ENCODE results near the gene ASMTL. TPM values are rescaled to one million over a fixed set of nuclear protein-coding genes. Genes with fewer than 3 reads are reported as not detected.
"Not testable (repeated sequence)": the region's sequence is repeated elsewhere in the genome, so short reads cannot be mapped to it uniquely, and the experiment has no call there.

ASMTL gene
- total RNA-seq, 4 donors from 2014 or later, result 3.4 to 20.3 (median 18.4) TPM

GRCh38 chrX:1450361-1451161 lies 2.1 kb downstream of the ASMTL start:
- in situ Hi-C loops (cut with MboI; ENCODE audit: low pct_ligation_motif_present in 1 of 4, low pct_unique_long_range_greater_than_20kb in 1 of 4, low sequenced_read_pairs in 3 of 4), result loop anchor here in 3 of 4 donors (10.0 to 25.0 kb wide), 3 partner anchors 137 to 1162 kb away; partner anchors contain the start of gene AKAP17A (in 2 of the 3)
- no peak overlapping the region for H3K27ac ChIP-seq
- no peak for DNase-seq

DNA sequence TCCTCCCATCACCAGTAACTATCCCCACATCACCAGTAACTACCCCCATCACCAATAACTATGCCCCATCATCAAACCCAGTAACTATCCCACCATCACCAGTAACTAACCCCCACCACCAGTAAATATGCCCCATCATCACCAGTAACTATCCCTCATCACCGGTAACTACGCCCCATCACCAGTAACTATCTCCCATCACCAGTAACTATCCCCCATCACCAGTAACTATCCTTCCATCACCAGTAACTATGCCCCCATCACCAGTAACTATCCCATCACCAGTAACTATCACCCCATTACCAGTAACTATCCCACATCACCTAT lies 2.9 kb downstream of the ASMTL start:
- H3K9me3 ChIP-seq, result no peaks in the 10 kb centered on the region
- WGBS, 2 donors (ENCODE audit: low coverage in 1 of 2), result 94 to 100% methylated on average over 2 of the region's 2 CpGs
- H3K4me1 ChIP-seq, result peaks cover 9 to 25% (median 18%) of the 10 kb centered on the region in 4 donors
- intact Hi-C loops (cut with DNase I; ENCODE audit: low total_unique reads) (loop anchor here (5.0 to 10.0 kb wide), 3 partner anchors 128 to 1145 kb away; partner anchors contain the start of genes DHRSX and ZBED1), in situ Hi-C loops (cut with MboI; ENCODE audit: low pct_ligation_motif_present in 1 of 4, low pct_unique_long_range_greater_than_20kb in 1 of 4, low sequenced_read_pairs in 3 of 4) (loop anchor here in 3 of 4 donors (10.0 to 25.0 kb wide), 3 partner anchors 138 to 1163 kb away; partner anchors contain the start of gene AKAP17A (in 2 of the 3))
- no peak overlapping the region for H3K4me3 ChIP-seq
- no peak for DNase-seq
- H3K27ac ChIP-seq, result no peak overlapping the region
- H3K36me3 ChIP-seq, result no peaks in the 10 kb centered on the region
- no peak for TF ChIP-seq POLR2AphosphoS5 (IDR thresholded peaks at IDR 0.05)
- no peak for TF ChIP-seq CTCF (IDR thresholded peaks at IDR 0.05)
- TF ChIP-seq EP300 (IDR thresholded peaks at IDR 0.05; ENCODE audit: low read depth), result no peak
- TF ChIP-seq POLR2A (IDR thresholded peaks at IDR 0.05), result no peak
- H3K27me3 ChIP-seq, result no peaks in the 10 kb centered on the region

More at GRCh38 chrX:1450361-1451161, 2.1 kb downstream of the ASMTL start:
- TF ChIP-seq POLR2AphosphoS5 (IDR thresholded peaks at IDR 0.05) (no peak), CTCF (IDR thresholded peaks at IDR 0.05) (no peak), POLR2A (IDR thresholded peaks at IDR 0.05) (no peak), EP300 (IDR thresholded peaks at IDR 0.05; ENCODE audit: low read depth) (no peak)
- Histone ChIP-seq H3K4me1 (peaks cover 9 to 25% (median 18%) of the 10 kb centered on the region in 4 donors), H3K36me3 (no peaks in the 10 kb centered on the region), H3K4me3 (no peak overlapping the region), H3K27me3 (no peaks in the 10 kb centered on the region), H3K9me3 (no peaks in the 10 kb centered on the region)
- 69 to 89% methylated on average over 3 to 9 of the region's 9 CpGs for WGBS, 2 donors (ENCODE audit: low coverage in 1 of 2)
- intact Hi-C loops (cut with DNase I; ENCODE audit: low total_unique reads), result loop anchor here (5.0 to 10.0 kb wide), 2 partner anchors 127 to 1144 kb away; no protein-coding TSS in a partner anchor

DNA sequence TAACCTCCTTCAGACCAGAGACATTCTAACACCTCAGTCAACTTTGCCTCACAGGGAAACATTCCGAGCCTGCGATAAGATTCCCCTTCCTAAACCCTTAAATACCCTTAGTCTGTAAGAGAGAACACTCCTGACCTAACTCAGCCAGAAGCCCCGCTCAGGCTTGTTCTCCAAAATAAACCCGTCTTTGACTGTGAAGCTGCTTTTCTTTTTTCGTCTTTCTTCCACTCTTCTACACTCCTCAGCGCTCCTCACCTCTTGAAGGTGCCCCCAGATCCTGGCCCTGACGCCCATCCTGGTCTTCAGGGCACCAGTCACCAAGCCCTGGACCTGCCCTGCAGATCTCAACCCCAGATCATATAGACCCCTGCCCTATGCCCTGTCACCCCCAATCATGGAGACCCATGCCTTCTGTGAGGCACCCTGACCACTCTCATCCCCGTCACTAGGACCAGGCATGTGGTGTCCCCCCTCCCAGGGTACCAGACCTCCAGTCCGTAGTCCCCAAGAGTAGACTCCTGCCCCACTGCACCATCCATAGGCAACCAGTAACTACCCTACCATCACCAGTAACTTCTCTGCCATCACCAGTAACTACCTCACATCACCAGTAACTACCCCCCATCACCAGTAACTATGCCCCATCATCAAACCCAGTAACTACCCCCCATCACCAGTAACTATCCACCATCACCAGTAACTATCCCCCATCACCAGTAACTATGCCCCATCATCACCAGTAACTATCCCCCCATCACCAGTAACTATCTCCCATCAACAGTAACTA lies 3.5 kb downstream of the ASMTL start:
- H3K27me3 ChIP-seq, result no peaks in the 10 kb centered on the region
- 83 to 90% methylated on average over 6 to 9 of the region's 9 CpGs for WGBS, 2 donors (ENCODE audit: low coverage in 1 of 2)
- H3K9me3 ChIP-seq, result no peaks in the 10 kb centered on the region
- peaks cover 9 to 21% (median 17%) of the 10 kb centered on the region in 4 donors for H3K4me1 ChIP-seq
- TF ChIP-seq POLR2A (IDR thresholded peaks at IDR 0.05), result no peak
- TF ChIP-seq POLR2AphosphoS5 (IDR thresholded peaks at IDR 0.05), result no peak
- TF ChIP-seq CTCF (IDR thresholded peaks at IDR 0.05), result no peak
- no peak for TF ChIP-seq EP300 (IDR thresholded peaks at IDR 0.05; ENCODE audit: low read depth)
- intact Hi-C loops (cut with DNase I; ENCODE audit: low total_unique reads) (loop anchor here (10.0 kb wide), 1 partner anchor 1056 kb away; the partner anchor contains the start of genes DHRSX and ZBED1), in situ Hi-C loops (cut with MboI; ENCODE audit: low pct_ligation_motif_present in 1 of 4, low pct_unique_long_range_greater_than_20kb in 1 of 4, low sequenced_read_pairs in 3 of 4) (no loop called here)
- DNase-seq, result no peak
- H3K4me3 ChIP-seq, result no peak overlapping the region
- H3K27ac ChIP-seq, result no peak overlapping the region
- H3K36me3 ChIP-seq, result no peaks in the 10 kb centered on the region

- in situ Hi-C loops (cut with MboI; ENCODE audit: low pct_ligation_motif_present in 1 of 4, low pct_unique_long_range_greater_than_20kb in 1 of 4, low sequenced_read_pairs in 3 of 4); H3K4me3 ChIP-seq; DNase-seq; H3K27me3 ChIP-seq; H3K9me3 ChIP-seq; H3K36me3 ChIP-seq; H3K27ac ChIP-seq: not testable (repeated sequence)
- peaks cover 9 to 17% (median 15%) of the 10 kb centered on the region in 4 donors for H3K4me1 ChIP-seq
- 98 to 100% methylated on average over 2 to 5 of the region's 5 CpGs for WGBS, 2 donors (ENCODE audit: low coverage in 1 of 2)
- intact Hi-C loops (cut with DNase I; ENCODE audit: low total_unique reads), result loop anchor here (10.0 kb wide), 1 partner anchor 1056 kb away; the partner anchor contains the start of genes DHRSX and ZBED1
Measured at GRCh38 chrX:1448573-1449001, 4.1 kb downstream of the ASMTL start.

- H3K9me3 ChIP-seq, result not testable (repeated sequence)
Measured at GRCh38 chrX:1447969-1448572, 4.6 kb downstream of the ASMTL start.

GRCh38 chrX:1446984-1447968 lies 5.4 kb downstream of the ASMTL start:
- 87% methylated on average over 9 to 13 of the region's 13 CpGs for WGBS, 2 donors (ENCODE audit: low coverage in 1 of 2)
- intact Hi-C loops (cut with DNase I; ENCODE audit: low total_unique reads), result loop anchor here (10.0 kb wide), 1 partner anchor 1058 kb away; the partner anchor contains the start of genes DHRSX and ZBED1
- H3K4me3 ChIP-seq; in situ Hi-C loops (cut with MboI; ENCODE audit: low pct_ligation_motif_present in 1 of 4, low pct_unique_long_range_greater_than_20kb in 1 of 4, low sequenced_read_pairs in 3 of 4); DNase-seq; H3K9me3 ChIP-seq; H3K27me3 ChIP-seq; H3K27ac ChIP-seq; H3K36me3 ChIP-seq: not testable (repeated sequence)
- peaks cover 9 to 16% (median 13%) of the 10 kb centered on the region in 4 donors for H3K4me1 ChIP-seq

More at GRCh38 chrX:1447969-1448572, 4.6 kb downstream of the ASMTL start:
- peaks cover 9 to 17% (median 15%) of the 10 kb centered on the region in 4 donors for H3K4me1 ChIP-seq
- H3K27me3 ChIP-seq; DNase-seq; H3K36me3 ChIP-seq; H3K4me3 ChIP-seq; H3K27ac ChIP-seq; in situ Hi-C loops (cut with MboI; ENCODE audit: low pct_ligation_motif_present in 1 of 4, low pct_unique_long_range_greater_than_20kb in 1 of 4, low sequenced_read_pairs in 3 of 4): not testable (repeated sequence)
- intact Hi-C loops (cut with DNase I; ENCODE audit: low total_unique reads), result loop anchor here (10.0 kb wide), 1 partner anchor 1057 kb away; the partner anchor contains the start of genes DHRSX and ZBED1
- 86 to 94% methylated on average over 4 to 8 of the region's 8 CpGs for WGBS, 2 donors (ENCODE audit: low coverage in 1 of 2)
